Measurements from ENCODE around the gene ASCL2. TPM values are rescaled to one million over a fixed set of nuclear protein-coding genes. Genes with fewer than 3 reads are reported as not detected.

The ASCL2 gene
- total and polyA plus RNA-seq, 2 of the 4 experiments (the other 2 are of a cell fraction): not detected

- Histone ChIP-seq H4K5ac (ENCODE audit: low read depth, low read length) (no peak overlapping the region), H4K91ac (ENCODE audit: insufficient read depth, low read depth, low read length) (no peak overlapping the region), H3K4me2 (ENCODE audit: low read depth, low read length) (no peak overlapping the region), H2BK120ac (ENCODE audit: low read depth, low read length) (no peak overlapping the region), H3K9me3 (ENCODE audit: control insufficient read depth, insufficient read depth, low read length) (no peaks in the 10 kb centered on the region), H3K79me1 (ENCODE audit: low read depth in 1 of 2, low read length in 2 of 2) (no peaks in the 10 kb centered on the region), H2AFZ (replicated peaks; ENCODE audit: low read length, poor library complexity) (no peak overlapping the region), H4K8ac (ENCODE audit: low read depth in 2 of 2, low read length in 2 of 2) (no peak overlapping the region), H3K27me3 (ENCODE audit: control insufficient read depth, insufficient read depth, low read length) (peaks cover 84% of the 10 kb centered on the region), H3K56ac (ENCODE audit: extremely low read depth, insufficient read depth, low read length) (no peak overlapping the region), H2BK15ac (ENCODE audit: low read depth, low read length) (no peak overlapping the region), H3K14ac (replicated peaks; ENCODE audit: low read depth, low read length) (no peak overlapping the region), H2AK5ac (ENCODE audit: low read depth, low read length) (no peak overlapping the region), H3K18ac (ENCODE audit: low read depth, low read length) (no peak overlapping the region), H3K9me1 (ENCODE audit: insufficient read depth, low read length) (no peaks in the 10 kb centered on the region), H2AK9ac (replicated peaks; ENCODE audit: low read depth, low read length, poor library complexity) (no peak overlapping the region), H3K4ac (ENCODE audit: low read depth, low read length) (no peak overlapping the region), H3K4me3 (ENCODE audit: insufficient read depth, low read depth, low read length) (no peak overlapping the region), H2BK5ac (ENCODE audit: low read depth, low read length, poor library complexity, severe bottlenecking) (no peak overlapping the region), H3K9ac (ENCODE audit: low read depth, low read length) (no peak overlapping the region), H3K4me1 (ENCODE audit: control insufficient read depth, insufficient read depth, low read length) (no peaks in the 10 kb centered on the region), H4K20me1 (ENCODE audit: insufficient read depth, low read length) (no peaks in the 10 kb centered on the region), H3K27ac (ENCODE audit: insufficient read depth, low read length) (no peak overlapping the region), H3K23ac (ENCODE audit: low read depth, low read length) (no peak overlapping the region), H2BK20ac (ENCODE audit: low read depth, low read length) (no peak overlapping the region), H3K36me3 (ENCODE audit: control insufficient read depth, insufficient read depth, low read length) (no peaks in the 10 kb centered on the region)
- DNase-seq (no peak), ATAC-seq (ENCODE audit: low read depth) (no peak)
- ChIA-PET POLR2A (ENCODE audit: unreplicated experiment) (no interaction called here), CTCF (no interaction called here)
- BruUV-seq (replicated peaks): no TSS peak
- in situ Hi-C loops (cut with MboI; ENCODE audit: low sequenced_read_pairs): no loop called here
- intact Hi-C loops (cut with micrococcal nuclease): no loop called here
- TF ChIP-seq FOS (IDR thresholded peaks at IDR 0.05; ENCODE audit: low read depth, low read length): no peak
- 94% methylated on average over 11 of the region's 15 CpGs; no CpG with 5 or more reads in 1 of the 2 experiments for WGBS, 2 experiments (ENCODE audit: extremely low coverage in 2 of 2, insufficient read length in 1 of 2)
- dilution Hi-C loops (cut with HindIII; ENCODE audit: low sequenced_read_pairs, unreplicated experiment): no loop called here
Measured at GRCh38 chr11:2273311-2273710, 2.9 kb upstream of the ASCL2 start.

Data from IMR-90 (cell line).